ENCODE measurements around the gene OSBPL1A.

GRCh38 chr18:24272229-24272525 lies 125.4 kb downstream of the OSBPL1A start:
- TF ChIP-seq CTCF (IDR thresholded peaks at IDR 0.05) (no peak), POLR2A (IDR thresholded peaks at IDR 0.05) (no peak), POLR2AphosphoS5 (IDR thresholded peaks at IDR 0.05) (no peak)
